ENCODE data around the gene SLC38A7. TPM values are rescaled to one million over a fixed set of nuclear protein-coding genes. Genes with fewer than 3 reads are reported as not detected.

SLC38A7 gene
- total and polyA plus RNA-seq, 2 of the 13 experiments (the other 11 are each of a cell fraction or from before 2014, with no cell fraction given), result 13.2 to 14.1 TPM

DNA sequence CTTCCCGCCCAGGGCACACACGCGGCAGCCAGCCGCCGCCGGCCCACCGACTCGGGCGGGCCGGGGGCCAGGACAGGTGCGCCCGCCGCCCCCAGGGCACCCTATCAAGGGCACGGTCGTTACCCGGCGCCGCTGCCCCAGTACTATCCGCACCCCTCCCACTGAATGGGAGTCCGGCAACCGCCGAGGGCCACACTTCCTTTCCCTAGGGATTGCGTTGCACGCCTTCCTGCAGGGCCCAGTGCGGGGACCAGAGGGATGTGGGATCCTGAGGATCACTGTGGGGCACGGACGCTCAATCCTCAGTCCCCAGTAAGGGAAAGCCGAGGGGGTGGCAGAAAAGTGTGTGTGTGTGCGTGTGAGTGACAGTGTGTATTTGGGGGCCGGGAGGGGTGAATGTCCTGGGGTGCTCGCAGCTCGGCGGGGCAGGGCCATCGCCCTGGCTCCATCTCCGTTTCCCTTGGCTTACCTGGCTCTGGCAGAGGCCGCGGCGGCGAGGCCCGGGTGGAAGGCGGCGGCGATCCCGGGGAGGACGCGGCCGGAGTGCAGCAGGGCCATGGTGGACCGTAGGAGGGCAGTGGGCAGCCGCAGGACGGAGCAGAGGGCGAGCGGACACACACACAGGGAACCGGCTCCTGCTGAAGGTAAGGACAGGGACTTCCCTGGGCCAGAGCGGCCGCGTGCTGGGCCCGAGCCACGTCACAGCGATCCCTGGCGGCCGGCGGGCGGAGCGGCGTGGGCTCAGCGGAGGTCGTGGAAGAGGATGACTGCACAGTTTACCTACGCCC, 49.3 kb upstream of the SLC38A7 start, which contains the start of gene GOT2 (continued):
- TF ChIP-seq, protein P1, sequence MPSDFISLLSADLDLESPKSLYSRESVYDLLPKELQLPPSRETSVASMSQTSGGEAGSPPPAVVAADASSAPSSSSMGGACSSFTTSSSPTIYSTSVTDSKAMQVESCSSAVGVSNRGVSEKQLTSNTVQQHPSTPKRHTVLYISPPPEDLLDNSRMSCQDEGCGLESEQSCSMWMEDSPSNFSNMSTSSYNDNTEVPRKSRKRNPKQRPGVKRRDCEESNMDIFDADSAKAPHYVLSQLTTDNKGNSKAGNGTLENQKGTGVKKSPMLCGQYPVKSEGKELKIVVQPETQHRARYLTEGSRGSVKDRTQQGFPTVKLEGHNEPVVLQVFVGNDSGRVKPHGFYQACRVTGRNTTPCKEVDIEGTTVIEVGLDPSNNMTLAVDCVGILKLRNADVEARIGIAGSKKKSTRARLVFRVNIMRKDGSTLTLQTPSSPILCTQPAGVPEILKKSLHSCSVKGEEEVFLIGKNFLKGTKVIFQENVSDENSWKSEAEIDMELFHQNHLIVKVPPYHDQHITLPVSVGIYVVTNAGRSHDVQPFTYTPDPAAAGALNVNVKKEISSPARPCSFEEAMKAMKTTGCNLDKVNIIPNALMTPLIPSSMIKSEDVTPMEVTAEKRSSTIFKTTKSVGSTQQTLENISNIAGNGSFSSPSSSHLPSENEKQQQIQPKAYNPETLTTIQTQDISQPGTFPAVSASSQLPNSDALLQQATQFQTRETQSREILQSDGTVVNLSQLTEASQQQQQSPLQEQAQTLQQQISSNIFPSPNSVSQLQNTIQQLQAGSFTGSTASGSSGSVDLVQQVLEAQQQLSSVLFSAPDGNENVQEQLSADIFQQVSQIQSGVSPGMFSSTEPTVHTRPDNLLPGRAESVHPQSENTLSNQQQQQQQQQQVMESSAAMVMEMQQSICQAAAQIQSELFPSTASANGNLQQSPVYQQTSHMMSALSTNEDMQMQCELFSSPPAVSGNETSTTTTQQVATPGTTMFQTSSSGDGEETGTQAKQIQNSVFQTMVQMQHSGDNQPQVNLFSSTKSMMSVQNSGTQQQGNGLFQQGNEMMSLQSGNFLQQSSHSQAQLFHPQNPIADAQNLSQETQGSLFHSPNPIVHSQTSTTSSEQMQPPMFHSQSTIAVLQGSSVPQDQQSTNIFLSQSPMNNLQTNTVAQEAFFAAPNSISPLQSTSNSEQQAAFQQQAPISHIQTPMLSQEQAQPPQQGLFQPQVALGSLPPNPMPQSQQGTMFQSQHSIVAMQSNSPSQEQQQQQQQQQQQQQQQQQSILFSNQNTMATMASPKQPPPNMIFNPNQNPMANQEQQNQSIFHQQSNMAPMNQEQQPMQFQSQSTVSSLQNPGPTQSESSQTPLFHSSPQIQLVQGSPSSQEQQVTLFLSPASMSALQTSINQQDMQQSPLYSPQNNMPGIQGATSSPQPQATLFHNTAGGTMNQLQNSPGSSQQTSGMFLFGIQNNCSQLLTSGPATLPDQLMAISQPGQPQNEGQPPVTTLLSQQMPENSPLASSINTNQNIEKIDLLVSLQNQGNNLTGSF (CRISPR knock-in tag; IDR thresholded peaks at IDR 0.05), result peak; percentile 90
- TF ChIP-seq ZNF484 (CRISPR knock-in tag; IDR thresholded peaks at IDR 0.05; ENCODE audit: borderline replicate concordance, low read depth) (no peak), ZNF709 (CRISPR knock-in tag; IDR thresholded peaks at IDR 0.05) (peak; percentile 87), ZNF562 (CRISPR knock-in tag; IDR thresholded peaks at IDR 0.05; ENCODE audit: borderline replicate concordance) (no peak), ZBTB7B (CRISPR knock-in tag; IDR thresholded peaks at IDR 0.05) (peak; percentile 92), ZNF713 (CRISPR knock-in tag; IDR thresholded peaks at IDR 0.05) (peak; percentile 98), ZNF790 (CRISPR knock-in tag; IDR thresholded peaks at IDR 0.05; ENCODE audit: borderline replicate concordance) (peak; percentile 66; the same call in 1 of the 2 replicates), NFYC (CRISPR knock-in tag; IDR thresholded peaks at IDR 0.05) (no peak), SATB2 (CRISPR knock-in tag; IDR thresholded peaks at IDR 0.05) (peak; percentile 88; the same call in 1 of the 2 replicates), MAFK (conservative IDR thresholded peaks at IDR 0.05 in 1 of 2, IDR thresholded peaks at IDR 0.05 in 1 of 2; ENCODE audit: low read length in 2 of 2) (0 out of 4 replicates have a peak, but pooled peaks of 1 of the 2 experiments have one; percentile 13), AHR (CRISPR knock-in tag; IDR thresholded peaks at IDR 0.05) (peak; percentile 95), CBX2 (IDR thresholded peaks at IDR 0.05; ENCODE audit: low read depth, low read length) (no peak), CBX2 (CRISPR knock-in tag; IDR thresholded peaks at IDR 0.05; ENCODE audit: low read depth) (0 out of 2 replicates have a peak, but pooled peaks have one; percentile 29), IKZF1 (IDR thresholded peaks at IDR 0.05) (no peak), ZFX (CRISPR knock-in tag; IDR thresholded peaks at IDR 0.05; ENCODE audit: low read depth) (peak; percentile 98), KMT2B (CRISPR knock-in tag; IDR thresholded peaks at IDR 0.05) (peak; percentile 95), HNRNPL (IDR thresholded peaks at IDR 0.05; ENCODE audit: low read depth, low read length) (no peak)
- TF ChIP-seq, protein P2, sequence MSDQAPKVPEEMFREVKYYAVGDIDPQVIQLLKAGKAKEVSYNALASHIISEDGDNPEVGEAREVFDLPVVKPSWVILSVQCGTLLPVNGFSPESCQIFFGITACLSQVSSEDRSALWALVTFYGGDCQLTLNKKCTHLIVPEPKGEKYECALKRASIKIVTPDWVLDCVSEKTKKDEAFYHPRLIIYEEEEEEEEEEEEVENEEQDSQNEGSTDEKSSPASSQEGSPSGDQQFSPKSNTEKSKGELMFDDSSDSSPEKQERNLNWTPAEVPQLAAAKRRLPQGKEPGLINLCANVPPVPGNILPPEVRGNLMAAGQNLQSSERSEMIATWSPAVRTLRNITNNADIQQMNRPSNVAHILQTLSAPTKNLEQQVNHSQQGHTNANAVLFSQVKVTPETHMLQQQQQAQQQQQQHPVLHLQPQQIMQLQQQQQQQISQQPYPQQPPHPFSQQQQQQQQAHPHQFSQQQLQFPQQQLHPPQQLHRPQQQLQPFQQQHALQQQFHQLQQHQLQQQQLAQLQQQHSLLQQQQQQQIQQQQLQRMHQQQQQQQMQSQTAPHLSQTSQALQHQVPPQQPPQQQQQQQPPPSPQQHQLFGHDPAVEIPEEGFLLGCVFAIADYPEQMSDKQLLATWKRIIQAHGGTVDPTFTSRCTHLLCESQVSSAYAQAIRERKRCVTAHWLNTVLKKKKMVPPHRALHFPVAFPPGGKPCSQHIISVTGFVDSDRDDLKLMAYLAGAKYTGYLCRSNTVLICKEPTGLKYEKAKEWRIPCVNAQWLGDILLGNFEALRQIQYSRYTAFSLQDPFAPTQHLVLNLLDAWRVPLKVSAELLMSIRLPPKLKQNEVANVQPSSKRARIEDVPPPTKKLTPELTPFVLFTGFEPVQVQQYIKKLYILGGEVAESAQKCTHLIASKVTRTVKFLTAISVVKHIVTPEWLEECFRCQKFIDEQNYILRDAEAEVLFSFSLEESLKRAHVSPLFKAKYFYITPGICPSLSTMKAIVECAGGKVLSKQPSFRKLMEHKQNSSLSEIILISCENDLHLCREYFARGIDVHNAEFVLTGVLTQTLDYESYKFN (CRISPR knock-in tag; conservative IDR thresholded peaks at IDR 0.05), result peak; percentile 61
- TF ChIP-seq, protein P3, sequence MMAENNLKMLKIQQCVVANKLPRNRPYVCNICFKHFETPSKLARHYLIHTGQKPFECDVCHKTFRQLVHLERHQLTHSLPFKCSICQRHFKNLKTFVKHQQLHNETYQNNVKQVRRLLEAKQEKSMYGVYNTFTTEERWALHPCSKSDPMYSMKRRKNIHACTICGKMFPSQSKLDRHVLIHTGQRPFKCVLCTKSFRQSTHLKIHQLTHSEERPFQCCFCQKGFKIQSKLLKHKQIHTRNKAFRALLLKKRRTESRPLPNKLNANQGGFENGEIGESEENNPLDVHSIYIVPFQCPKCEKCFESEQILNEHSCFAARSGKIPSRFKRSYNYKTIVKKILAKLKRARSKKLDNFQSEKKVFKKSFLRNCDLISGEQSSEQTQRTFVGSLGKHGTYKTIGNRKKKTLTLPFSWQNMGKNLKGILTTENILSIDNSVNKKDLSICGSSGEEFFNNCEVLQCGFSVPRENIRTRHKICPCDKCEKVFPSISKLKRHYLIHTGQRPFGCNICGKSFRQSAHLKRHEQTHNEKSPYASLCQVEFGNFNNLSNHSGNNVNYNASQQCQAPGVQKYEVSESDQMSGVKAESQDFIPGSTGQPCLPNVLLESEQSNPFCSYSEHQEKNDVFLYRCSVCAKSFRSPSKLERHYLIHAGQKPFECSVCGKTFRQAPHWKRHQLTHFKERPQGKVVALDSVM (CRISPR knock-in tag; IDR thresholded peaks at IDR 0.05), result peak; percentile 88

Measured in HepG2 (cell line).